Hypothalamus (tissue), 51 donors: Measurements from ENCODE around the gene HMGN1.
A peak's percentile ranks its signal among the peaks of the same experiment; 100 is the strongest.
"Not testable (repeated sequence)": the region's sequence is repeated elsewhere in the genome, so short reads cannot be mapped to it uniquely, and the experiment has no call there.

Experiments used
- DNase-seq, 51 donors: peaks; one replicate each; lab custom pipeline; 2025; lab: John Stamatoyannopoulos, UW

HMGN1 gene

DNA sequence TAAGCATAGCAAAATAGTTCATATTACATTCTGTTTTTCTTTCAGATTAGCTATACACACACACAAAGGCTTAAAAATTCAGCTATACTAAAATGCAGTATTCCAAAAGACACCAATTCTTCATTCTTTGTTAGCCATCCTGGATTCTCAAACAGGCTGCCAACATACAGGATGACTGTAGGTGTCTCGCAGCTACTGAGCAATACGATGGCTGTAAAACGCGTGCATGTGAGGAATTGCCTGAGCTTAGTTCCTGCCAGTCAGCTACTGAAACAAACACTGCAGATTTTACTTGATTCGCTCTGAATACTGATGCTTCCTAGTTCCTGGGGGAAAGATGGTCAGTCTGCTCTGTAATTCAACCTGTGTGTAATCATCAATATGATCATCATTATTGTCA, 24.7 kb upstream of the HMGN1 start:
- peak in 6 of 51 donors; percentile 3 to 20 (median 6) for DNase-seq

DNA sequence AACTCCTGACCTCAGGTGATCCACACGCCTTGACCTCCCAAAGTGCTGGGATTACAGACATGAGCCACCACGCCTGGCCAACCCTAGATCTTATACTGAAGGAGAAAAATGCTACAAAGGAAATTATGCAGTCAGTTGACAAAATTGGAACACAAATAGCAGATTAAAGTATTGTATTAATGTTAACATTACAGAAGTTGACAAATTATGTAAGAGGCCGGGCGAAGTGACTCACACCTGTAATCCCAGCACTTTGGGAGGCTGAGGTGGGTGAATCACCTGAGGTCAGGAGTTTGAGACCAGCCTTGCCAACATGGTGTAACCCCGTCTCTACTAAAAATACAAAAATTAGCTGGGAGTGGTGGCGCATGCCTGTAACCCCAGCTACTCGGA, 21.0 kb upstream of the HMGN1 start:
- DNase-seq, result not testable (repeated sequence)

DNA sequence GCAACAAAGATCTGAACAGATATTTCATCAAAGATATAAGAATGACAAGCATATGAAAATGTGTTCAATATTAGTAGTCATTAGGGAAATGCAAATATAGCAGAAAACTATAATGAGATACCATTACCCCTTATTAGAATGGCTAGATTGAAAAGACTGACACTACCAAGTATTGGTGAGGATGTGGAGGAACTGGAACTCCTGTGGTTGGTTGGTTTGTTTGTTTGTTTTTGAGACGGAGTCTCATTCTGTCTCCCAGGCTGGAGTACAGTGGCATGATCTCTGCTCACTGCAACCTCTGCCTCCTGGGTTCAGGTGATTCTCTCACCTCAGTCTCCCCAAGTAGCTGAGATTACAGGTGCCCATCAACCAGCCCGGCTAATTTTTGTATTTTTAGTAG, 18.9 kb upstream of the HMGN1 start:
- no peak for DNase-seq

DNA sequence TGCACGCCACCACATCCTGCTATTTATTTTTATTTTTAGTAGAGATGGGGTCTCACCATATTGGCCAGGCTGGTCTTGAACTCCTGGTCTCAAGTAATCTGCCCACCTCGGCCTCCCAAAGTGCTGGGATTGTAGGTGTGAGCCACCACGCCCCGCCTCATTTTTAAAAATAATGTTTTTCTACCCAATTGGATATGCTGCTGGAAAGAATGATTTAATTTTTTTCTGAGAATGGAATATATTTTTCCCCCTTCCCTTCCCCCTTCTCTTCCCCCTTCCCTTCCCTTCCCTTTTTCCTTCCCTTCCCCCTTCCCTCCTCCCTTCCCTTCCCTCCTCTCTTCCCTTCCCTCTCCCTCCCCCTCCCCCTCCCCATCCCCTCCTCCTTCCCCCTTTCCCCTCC, 17.7 kb upstream of the HMGN1 start:
- DNase-seq, result no peak

DNA sequence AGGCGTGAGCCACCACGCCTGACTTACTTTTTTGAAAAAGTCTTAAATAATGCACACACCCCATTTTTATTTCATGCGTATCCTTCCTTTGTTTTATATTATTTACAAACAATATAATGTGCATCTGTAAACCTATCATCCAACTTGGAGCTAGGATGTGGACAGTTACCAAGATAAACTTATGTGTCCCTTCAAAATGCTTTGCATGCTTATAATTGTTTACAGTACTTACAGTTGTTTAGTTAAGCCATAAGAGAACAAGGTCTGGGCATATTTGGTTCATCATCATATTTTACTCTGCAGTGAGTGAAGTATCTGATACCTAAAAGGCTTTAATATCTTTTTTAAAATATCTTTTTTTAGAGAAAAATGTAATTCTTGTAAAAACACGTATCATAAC, 16.1 kb upstream of the HMGN1 start:
- DNase-seq, result no peak

DNA sequence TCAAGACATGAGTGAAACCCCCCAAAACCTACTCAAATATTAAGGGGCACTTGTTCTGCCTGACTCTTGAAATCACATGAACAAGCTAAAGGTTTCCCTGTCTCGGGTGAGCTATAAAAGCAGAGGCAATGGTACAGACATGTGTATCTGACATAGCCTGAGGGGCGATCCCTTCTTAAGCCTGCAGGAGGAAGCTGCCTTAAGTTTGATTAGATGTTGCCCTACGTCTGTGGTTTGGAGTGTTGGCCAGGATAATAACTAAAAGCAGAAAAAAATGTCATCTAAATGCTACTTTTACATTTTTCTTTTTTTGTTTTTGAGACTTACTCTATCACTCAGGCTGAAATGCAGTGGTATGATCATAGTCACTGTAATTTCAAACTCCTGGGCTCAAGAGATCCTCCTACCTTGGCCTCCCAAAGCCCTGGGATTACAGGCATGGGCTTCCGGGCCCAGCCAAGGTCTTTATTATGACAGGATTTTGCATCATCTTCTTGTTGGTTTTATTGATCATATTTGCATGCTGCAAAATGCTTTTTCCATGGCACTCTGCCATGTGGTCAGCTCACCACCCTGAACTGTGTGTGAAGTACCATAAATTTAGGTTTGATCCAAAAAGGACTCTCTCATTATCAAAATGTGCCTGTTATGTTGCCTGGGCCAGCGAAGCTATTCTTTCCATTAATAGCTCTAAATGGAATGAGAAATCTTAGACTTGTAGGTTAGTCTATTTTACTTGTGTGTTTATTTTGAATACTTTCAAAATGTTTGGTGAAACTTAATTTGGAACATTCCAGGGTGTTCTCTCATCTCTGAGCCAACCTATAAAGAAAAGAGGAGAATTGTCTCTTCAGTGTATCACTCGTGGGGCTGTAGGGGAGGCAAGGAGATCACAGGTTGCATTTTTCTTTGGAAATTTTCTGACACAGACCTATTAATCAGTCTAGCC, 15.0 kb upstream of the HMGN1 start:
- no peak for DNase-seq

DNA sequence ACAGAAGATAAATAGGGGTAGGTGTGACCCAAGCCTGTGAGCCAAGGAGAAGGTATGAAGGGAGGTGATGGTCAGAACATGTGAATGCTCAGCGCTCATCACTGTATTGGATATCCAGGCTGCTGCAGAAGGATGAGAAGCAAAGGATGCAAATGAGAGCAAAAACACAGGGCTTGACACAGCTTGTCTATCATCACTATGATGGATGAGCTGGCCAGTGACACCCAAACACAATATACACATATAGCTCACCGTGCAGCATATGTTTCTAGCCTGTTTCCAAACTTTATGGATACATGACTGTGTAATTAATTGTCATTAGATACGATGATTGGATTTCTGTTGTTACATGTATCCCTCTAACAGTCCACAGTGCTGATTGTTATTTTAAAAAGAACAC, 13.8 kb upstream of the HMGN1 start:
- no peak for DNase-seq

DNA sequence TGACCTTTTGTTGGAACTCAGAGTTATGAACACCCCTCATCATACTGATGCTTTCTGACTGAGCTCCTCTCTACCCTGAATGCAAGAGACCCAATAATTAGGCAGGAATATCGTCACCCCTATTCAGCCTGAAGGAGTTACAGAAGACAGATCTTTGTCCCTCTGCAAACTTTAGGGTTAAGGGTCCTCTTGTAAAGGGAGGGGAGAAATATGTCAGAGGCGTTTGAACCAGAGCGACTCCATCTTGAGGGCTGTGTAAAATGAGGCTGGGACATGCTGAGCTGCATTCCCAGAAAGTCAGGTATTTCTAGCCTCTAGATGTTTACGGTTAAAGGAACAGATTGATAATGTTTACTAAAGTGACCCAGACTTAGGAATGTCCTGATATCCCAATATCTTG, 10.5 kb upstream of the HMGN1 start:
- no peak for DNase-seq

DNA sequence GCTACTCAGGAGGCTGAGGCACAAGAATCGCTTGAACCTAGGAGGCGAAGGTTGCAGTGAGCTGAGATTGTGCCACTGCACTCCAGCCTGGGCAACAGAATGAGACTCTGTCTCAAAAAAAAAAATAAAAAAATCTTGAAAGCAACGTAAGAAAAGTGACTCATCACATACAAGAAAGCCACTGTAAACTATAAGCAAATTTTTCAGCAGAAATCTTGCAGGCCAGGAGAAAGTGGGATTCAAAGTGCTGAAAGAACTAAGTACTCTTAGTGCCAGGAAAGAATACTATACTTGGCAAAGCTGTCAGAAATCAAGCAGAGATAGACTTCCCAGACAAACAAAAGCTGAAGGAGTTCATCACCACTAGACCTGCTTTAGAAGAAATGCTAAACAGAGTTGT, 4.4 kb upstream of the HMGN1 start:
- DNase-seq, result no peak

DNA sequence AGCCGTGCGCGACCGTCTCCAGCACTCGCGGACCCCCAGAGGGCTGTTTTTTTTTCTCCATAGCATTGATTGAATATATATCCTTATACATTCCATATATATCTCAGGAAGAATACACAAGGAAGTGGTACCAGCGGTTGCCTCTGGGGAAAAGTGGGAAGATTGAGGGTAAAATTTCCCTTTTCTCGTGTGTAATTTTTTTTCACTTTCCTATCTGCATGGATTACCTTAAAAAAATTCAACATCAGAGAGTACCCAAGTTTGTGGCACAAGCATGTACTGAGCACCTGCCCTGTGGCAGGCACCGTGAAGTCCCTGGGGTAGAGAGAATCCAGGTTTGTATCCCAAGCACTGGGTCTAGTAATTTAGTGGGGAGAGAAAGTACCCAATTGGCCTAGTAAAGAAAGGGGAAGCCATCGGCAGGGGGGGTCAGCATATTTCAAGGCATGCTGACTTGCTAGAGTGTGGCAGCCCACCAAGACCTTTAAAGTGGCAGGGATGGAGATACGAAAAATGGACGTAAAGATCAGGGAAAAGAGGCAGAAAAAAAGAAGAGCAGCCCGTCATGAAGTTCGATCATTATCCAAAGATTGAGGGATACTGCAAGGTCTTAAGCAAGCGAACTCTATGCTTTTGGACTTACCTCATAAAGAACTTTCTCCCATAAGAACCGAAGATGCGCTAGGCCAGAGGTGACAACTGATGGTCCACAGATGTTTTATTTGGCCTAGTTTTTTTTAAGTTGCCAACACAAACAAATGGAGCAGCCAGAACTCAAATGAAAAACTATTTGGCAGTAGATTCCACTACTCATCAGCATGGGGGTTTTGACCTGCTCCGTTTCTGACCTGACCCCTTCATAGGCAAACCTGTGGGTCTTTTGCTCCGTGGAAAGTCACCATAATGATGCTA, 1.5 kb upstream of the HMGN1 start:
- DNase-seq, result no peak

DNA sequence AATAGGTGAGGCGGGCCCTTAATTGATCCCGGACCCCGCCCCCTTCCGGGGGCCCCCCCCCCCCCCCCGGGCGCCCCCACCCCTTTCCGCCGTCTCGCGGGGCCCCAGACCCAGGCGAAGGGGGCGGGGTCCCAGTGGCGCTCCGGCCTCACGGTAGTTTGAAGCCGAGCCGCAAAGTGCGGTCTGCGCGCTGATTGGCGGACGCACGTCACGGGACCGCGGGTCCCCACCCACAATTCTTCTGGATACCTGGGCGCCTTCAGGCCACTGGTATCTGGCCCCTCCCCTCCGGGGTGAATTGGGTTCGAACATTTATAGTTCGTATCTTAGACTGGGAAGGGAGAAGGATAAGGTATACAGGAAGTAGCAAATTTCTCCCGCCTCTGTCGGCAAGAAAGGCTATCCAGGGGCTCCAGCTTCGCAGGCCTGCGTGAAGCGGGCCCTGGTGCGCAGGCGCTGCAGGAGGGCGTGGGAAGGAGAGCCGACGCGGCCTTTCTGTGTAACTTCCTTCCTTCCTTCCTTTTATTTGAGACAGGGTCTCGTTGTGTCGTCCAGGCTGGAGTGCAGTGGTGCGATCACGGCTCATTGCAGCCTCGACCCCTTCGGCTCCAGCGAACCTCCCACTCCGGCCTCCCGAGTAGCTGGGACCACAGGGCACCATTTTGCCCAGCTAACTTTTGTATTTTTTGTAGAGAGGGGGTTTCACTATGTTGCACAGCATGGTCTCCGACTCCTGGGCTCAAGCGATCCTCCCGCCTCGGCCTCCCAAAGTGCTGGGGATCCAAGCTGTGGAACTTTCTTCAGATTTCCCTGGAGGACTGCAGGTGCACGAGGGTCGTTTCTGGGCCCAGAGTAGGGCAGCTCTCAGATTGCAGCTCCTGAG, 564 bp upstream of the HMGN1 start:
- peak; percentile 44 to 98 (median 90) for DNase-seq

DNA sequence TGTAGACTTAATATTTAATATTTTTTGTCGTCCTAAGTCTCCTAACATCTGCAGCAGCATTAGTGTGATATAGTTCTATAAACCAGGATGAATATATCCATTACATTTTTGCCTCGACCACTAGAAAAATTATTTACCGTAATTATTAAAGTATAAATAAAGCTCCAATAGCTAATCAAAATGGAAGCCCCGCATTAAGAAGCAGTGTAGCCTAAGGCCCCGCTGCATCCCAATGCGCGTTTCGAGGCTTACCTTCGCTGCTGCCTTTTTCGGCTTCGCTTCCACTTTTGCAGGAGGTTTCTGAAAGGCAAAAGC, 891 bp downstream of the HMGN1 start:
- DNase-seq, result no peak

DNA sequence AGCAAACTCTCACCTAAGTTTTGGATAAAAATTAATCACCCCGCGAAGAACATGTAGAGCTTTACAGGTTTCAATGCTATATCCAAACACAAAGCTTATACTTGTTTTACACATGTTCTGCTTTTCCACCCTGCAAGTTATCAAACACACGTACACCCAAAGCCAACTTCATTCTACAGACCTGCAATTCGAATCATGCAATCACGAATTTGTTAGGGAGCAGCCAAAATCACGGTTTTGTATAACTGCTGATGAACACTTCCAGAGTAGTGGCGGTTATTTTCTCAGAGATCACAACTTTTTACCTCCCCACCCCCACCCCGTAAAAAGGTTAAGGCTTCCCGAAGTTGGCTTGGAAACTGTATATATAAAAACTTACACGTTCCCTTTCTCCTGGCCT, 1.4 kb downstream of the HMGN1 start:
- no peak for DNase-seq

DNA sequence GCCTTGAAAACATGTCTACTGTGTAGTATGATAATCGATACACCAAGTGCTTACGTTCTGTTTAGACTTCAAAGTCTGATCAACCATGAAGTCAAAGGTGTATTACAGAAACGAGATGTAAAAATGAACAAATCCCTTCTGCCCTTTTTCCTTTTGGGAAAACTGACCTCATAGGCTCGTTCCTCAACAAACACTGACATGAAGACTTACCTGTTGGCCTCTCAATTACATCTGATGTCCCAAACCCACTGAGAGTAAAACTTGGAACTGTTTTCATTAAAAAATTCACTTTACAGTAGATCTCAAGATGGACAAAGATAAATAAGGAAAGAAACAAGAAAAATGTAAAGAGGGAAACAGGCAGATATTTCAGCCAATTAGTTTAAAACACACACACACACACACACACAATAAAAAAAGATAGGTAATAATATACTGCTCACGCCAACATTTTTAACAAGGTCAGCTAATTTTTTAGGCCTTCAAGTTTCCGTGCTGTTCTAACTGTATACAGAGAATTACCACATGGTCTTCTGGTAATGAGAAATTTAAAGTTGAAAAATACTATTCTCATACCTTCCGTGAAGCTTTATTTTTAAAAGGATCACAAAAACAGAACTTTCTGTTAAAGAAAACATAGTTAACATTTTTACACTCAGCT, 2.1 kb downstream of the HMGN1 start:
- no peak for DNase-seq

DNA sequence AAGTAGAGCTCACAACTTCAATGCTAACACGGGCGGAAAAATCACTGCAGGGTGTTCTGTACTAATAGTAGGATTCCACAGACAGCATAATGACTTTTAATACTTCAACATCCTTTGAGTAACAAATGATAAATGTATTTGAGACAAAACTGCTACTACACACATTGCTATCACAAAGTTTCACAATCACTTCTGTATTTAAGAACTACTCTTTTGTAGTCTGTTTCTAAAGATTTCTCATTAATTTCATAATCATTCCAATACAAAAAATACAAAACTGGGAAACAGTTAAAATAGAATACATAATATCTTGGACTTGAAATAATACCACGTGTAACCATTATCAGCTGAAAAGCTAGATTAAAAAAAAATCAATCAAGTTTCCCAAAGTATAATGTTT, 2.7 kb downstream of the HMGN1 start:
- DNase-seq, result no peak

DNA sequence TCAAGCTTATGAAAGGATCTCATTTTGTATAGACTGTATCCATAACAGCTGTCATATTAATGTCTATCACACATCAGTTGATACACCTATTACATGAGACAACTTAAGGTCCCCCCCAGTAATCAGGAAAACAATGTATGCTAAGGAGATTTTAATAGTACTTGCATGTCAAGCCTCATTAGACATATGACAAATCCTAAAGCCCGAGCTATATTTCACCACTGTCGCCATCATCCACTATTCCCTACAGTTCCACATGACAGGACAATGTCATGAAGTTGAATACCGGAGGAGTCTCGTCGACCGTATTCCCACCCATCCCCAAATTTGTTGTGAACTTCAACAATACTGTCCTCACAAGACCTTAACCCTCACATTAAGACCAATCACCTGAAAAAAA, 3.4 kb downstream of the HMGN1 start:
- DNase-seq, result no peak

DNA sequence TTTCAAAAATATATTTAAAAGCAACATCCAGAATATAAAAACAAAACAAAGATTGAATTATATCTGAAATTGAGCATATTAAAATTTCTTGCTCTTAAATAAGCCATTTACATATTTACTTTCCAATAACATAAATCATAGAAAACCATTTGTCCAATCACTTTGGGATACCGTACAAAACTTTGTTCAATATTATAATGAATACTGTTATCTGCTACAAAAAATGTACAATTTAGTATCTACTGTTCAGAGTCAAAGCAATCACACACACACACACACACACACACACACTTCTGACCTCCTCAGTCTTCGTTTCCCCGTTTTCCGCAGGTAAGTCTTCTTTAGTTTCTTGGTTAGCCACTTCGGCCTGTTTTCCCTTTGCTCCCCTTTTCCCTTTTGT, 4.0 kb downstream of the HMGN1 start:
- no peak for DNase-seq

DNA sequence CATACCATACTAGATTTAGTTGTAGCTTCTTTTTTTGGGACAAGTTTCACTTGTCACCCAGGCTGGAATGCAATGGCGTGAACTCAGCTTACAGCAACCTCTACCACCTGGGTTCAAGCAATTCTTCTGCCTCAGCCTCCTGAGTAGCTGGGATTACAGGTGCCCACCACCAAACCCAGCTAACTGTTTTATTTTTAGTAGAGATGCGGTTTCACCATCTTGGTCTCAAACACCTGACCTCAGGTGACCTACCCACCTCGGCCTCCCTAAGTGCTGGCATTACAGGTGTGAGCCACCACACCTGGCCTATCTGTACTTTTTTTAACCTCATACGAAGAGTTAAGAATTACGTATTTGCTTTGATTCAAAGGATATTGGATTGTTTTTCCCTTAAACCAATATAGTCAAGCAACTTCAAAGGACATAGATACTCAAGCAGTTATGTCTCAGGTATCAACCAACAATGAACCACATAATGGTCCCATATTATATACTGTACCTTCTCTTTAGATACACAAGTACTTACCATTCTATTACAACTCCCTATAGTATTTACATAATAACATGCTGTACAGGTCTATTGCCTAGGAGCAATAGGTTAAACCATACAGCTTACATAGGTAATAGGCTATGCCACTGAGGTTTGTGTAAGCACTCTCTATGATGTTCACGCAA, 7.5 kb downstream of the HMGN1 start:
- DNase-seq, result no peak

DNA sequence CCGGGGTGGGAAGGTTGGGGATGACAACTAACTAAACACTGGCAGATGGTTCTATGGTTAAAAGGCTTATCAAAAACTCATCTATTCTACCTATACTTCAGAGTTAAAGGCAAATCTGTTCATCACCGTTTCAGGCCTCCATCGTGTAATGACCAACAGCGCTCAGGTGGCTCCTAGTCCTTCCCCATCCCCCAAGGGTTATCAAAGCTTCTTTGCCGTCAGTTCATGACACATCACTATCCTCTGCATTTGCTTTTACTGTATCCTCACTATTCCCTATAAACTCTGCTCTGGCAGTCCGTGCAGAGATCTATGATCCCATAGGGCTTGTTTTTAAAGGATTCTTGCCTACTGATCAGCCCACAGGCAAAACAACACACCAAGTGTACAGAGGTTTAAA, 8.2 kb downstream of the HMGN1 start:
- DNase-seq, result no peak

DNA sequence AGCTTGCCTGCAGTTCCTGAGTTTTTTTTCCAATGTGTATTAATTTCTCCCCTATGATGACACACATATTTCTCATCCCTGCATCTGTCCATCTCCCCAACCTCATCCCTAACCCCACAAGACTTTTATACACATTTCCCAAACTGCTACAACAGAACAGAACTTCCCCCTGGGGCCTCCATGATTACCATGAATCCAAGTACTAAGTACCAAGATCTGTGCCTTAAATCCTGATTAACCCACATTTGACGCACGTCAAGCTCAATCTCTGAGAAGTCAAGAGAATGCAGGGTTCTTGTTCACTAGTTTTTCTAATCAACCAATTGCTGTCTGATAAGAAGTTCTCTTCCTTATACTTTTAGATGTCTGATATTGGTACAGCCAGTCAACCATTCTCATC, 9.7 kb downstream of the HMGN1 start:
- no peak for DNase-seq
